Stomach (tissue), 4 donors: ENCODE measurements around the gene SLAMF1.

Experiments
- CTCF ChIP-seq, 7 experiments: fragments of 450-650 bp in 4 of 7; fragments of 200-600 bp in 3 of 7; sonication (generic) in 3 of 7; IDR thresholded peaks; one replicate each; pipeline ENCODE4 v1.5.1; 2016 to 2019; ENCODE audit warnings: antibody characterized with exemption in 7 of 7, control low read depth in 2 of 7, mild to moderate bottlenecking in 1 of 7
- EP300 ChIP-seq: sonication (generic); formaldehyde crosslinking; IDR thresholded peaks from one replicate; pipeline ENCODE4 v1.6.1; 2017; ENCODE audit warnings: antibody characterized with exemption
- POLR2A ChIP-seq, 4 donors: fragments of 450-650 bp; IDR thresholded peaks; one replicate each; pipeline ENCODE4 v1.6.1; 2016; ENCODE audit warnings: antibody characterized with exemption in 4 of 4, control low read depth in 2 of 4, mild to moderate bottlenecking in 1 of 4, moderate library complexity in 1 of 4
- POLR2AphosphoS5 ChIP-seq, 3 donors: sonication (generic); formaldehyde crosslinking; IDR thresholded peaks; one replicate each; pipeline ENCODE4 v1.6.1; 2016; ENCODE audit warnings: antibody characterized with exemption in 3 of 3

- no peak for TF ChIP-seq EP300
- no peak for TF ChIP-seq CTCF (IDR thresholded peaks at IDR 0.05)
- no peak for TF ChIP-seq POLR2AphosphoS5 (IDR thresholded peaks at IDR 0.05)
- no peak for TF ChIP-seq POLR2A (IDR thresholded peaks at IDR 0.05)
These were observed 33.0 kb upstream of the SLAMF1 start for GRCh38 chr1:160679893-160680292.
